GM12872 (cell line): Measurements from ENCODE around the gene COL27A1.

ENCODE experiments used
- CTCF ChIP-seq: IDR thresholded peaks from 3 replicates; pipeline ENCODE4 v1.5.1; 2011; ENCODE audit warnings: low read depth, mild to moderate bottlenecking, low read length, moderate library complexity; ENCODE audit not compliant: insufficient read depth

The COL27A1 gene

DNA sequence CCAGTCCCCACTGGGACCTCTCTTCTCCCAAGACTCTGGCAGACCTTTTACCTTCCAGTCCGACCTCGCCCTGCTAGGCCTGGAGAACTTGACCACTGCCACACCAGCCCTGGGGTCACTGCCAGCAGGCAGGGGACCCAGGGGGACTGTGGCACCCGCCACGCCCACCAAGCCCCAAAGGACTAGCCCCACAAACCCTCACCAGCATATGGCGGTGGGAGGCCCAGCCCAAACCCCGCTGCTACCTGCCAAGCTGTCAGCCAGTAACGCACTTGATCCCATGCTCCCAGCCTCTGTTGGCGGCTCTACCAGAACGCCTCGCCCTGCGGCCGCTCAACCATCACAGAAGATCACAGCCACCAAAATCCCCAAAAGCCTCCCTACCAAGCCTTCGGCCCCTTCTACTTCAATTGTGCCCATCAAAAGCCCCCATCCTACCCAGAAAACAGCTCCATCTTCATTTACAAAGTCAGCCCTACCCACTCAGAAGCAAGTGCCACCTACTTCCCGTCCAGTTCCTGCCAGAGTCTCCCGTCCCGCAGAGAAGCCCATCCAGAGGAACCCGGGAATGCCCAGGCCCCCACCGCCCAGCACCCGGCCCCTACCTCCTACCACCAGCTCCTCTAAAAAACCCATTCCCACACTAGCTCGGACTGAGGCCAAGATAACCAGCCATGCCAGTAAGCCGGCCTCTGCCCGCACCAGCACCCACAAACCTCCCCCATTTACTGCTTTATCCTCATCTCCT is 13.1 kb downstream of the COL27A1 start:
- no peak for TF ChIP-seq CTCF

DNA sequence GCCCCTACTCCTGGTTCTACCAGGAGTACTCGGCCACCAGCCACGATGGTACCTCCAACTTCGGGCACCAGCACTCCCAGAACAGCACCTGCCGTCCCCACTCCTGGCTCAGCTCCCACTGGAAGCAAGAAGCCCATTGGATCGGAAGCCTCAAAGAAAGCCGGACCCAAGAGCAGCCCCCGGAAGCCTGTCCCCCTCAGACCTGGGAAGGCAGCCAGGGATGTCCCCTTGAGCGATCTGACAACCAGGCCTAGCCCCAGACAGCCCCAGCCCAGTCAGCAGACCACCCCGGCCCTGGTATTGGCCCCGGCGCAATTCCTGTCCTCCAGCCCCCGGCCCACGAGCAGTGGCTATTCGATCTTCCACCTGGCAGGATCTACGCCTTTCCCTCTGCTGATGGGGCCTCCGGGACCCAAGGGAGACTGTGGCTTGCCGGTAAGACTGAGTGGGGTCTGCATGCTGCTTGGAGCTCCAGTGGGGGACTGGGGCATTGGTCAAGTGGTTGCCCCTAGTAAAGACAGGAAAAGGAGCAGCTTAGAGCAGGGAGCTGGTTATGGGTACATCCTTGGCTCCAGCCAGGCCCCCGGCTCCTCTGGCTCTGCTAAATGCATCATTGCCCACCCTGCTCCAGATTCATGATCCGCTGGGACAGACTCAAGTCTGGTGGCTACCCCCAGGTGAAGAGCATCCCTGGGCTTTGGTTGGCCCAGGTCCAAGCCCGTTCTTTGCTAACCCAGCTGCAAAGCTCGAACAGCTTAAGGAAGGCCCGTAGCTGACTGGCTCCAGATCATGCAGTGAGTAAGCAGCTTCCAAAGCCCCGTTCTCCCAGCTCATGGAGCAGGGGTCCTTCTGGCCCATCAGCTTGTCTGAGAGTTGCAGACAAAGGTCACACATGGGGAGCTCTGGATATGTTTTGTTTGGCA is 14.0 kb downstream of the COL27A1 start:
- TF ChIP-seq CTCF: no peak

DNA sequence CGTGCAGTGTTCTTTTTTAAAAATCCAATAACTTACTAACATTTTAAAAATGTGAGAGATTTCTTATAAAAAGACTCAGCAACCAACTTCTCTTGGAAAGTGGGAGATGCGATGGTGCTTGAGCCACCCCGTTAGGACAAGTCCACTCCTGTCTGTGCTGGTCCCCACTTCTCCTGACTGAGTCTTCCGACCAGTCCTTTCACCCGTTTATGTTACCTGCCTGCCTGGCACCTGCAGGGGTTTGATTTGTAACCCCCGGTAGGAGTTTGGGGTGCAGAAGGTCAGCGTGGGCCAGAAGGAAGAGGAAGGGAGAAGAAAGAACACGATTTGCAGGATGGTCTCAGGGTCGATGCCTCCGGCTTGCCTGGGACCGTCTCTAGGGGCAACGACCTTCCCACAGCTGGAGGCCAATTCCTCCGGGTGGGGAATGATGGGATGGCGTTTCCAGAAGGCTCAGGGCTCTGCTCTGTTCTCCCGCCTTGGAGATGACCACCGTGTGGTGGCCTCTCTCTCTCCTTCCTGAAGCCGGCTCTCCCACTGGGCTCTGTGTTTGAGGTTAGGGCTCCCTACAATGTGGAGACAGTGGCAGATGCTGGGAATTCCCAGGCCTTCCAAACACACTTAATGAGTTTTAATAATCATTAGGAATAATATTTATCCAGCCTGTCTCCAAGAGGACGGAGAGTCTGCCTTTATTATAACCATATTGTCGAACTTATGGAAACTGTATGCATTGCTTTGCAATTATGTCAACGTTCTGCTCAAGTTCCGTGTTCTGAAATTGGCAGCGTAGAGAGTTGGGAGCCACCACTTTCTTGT is 14.8 kb downstream of the COL27A1 start:
- TF ChIP-seq CTCF: no peak

- no peak for TF ChIP-seq CTCF
Measured at GRCh38 chr9:114170771-114171461, 15.6 kb downstream of the COL27A1 start.

GRCh38 chr9:114171500-114171899 is 16.2 kb downstream of the COL27A1 start:
- no peak for TF ChIP-seq CTCF

DNA sequence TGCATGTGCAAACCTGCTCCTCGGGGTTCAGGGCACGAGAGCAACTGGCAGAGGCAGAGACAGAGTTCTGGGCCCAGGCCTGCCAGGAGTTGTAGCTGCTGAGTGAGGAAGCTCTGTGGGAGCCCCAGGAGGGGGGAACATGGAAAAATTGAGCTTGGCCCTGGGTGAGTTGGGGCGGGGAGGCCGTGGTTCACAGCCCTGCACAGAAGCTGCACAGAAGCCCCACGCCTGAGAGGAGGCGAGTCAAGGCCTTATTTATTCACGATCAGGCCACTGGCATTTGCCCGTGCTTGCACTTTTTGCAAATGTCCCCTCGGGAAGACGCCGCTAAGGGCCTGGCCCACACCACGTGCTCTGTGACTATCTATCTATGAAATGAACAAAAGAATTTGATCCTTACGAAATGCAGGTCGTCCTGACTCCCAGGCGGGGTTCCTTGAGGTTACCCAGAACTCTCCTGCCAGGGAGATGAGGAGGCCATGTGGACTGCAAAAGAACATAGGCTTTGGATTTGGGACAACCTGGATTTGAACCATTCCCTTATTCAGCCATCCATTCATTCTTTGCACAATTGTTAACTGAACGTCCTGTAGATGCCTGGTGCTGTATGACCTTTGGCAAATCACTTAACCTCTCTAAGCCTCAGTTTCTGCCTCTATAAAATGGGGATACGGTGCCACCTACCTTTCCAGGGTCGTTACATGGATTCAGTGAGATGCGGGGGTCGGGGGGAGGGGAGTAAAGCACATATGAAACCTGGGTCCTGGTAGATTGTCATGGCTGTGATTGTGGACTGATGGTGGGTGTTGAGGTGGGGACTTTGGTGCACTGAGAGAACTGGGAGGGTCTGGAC is 17.9 kb downstream of the COL27A1 start:
- TF ChIP-seq CTCF: no peak
